Thoracic aorta (tissue), 2 donors: ENCODE results near the gene TMEM106A. TPM values are rescaled to one million over a fixed set of nuclear protein-coding genes. Genes with fewer than 3 reads are reported as not detected.
"Not testable (repeated sequence)": the region's sequence is repeated elsewhere in the genome, so short reads cannot be mapped to it uniquely, and the experiment has no call there.

Source experiments
- ATAC-seq: fragments of 150-250 bp; one replicate; pipeline ENCODE4 v1.8.0; 2017; ENCODE audit warnings: low read depth; ENCODE audit not compliant: insufficient number of reproducible peaks, low FRiP score
- DNase-seq: peaks from one replicate; pipeline ENCODE4 v3.0.0-alpha.2; 2020; ENCODE audit warnings: low spot score
- H3K27ac ChIP-seq, 2 donors: fragments of 200-600 bp; sonication (generic); 1 replicate in 1 of 2; 2 replicates in 1 of 2; pipeline ENCODE4 v1.5.1; 2016; ENCODE audit warnings: mild to moderate bottlenecking in 2 of 2, moderate library complexity in 2 of 2
- H3K27me3 ChIP-seq: fragments of 200-600 bp; sonication (generic); replicated peaks from 2 replicates; pipeline ENCODE4 v1.6.0; 2016; ENCODE audit warnings: mild to moderate bottlenecking; ENCODE audit not compliant: insufficient read depth
- H3K36me3 ChIP-seq: fragments of 200-600 bp; sonication (generic); one replicate; pipeline ENCODE4 v1.5.1; 2016
- H3K4me1 ChIP-seq, 2 donors: fragments of 200-600 bp; sonication (generic); 1 replicate in 1 of 2; 2 replicates in 1 of 2; pipeline versions ENCODE4 v1.5.1 to v1.6.0; 2016; ENCODE audit warnings: low read depth in 2 of 2, mild to moderate bottlenecking in 1 of 2; ENCODE audit not compliant: control insufficient read depth in 1 of 2
- H3K4me3 ChIP-seq: fragments of 200-600 bp; sonication (generic); 2 replicates; pipeline ENCODE4 v1.5.1; 2016; ENCODE audit warnings: mild to moderate bottlenecking
- H3K9me3 ChIP-seq: fragments of 200-600 bp; sonication (generic); 2 replicates; pipeline ENCODE4 v1.5.1; 2016
- total RNA-seq, 2 donors: library from RNA; depleted of rRNA; stranded (reverse); fragments of >200 nt; gene quantifications; one replicate each; pipeline versions ENCODE4 v1.1.0 to v1.2.3, GENCODE V29; 2016
- TF ChIP-seq, protein P1 (sequence below): fragments of 200-600 bp; sonication (generic); IDR thresholded peaks from one replicate; pipeline ENCODE4 v1.5.1; 2019; ENCODE audit warnings: antibody characterized with exemption

Gene TMEM106A
- total RNA-seq, 2 donors from 2014 or later = 17.3 to 22.5 TPM

DNA sequence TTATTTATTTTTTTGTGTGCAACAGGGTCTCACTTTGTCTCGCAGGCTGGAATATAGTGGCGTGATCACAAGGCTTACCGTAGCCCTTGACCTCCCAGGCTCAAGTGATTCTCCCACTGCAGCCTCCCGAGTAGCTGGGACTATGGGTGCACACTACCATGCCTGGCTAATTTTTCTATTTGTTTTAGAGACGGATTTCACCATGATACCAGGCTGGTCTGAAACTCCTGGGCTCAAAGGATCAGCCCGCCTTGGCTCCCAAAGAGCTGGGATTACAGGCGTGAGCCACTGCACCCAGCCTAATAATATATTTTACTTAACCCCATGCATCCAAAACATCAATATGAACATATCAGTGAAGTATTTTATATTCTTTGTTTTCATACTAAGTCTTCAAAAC is 14.7 kb downstream of the TMEM106A start:
- TF ChIP-seq, protein P1, sequence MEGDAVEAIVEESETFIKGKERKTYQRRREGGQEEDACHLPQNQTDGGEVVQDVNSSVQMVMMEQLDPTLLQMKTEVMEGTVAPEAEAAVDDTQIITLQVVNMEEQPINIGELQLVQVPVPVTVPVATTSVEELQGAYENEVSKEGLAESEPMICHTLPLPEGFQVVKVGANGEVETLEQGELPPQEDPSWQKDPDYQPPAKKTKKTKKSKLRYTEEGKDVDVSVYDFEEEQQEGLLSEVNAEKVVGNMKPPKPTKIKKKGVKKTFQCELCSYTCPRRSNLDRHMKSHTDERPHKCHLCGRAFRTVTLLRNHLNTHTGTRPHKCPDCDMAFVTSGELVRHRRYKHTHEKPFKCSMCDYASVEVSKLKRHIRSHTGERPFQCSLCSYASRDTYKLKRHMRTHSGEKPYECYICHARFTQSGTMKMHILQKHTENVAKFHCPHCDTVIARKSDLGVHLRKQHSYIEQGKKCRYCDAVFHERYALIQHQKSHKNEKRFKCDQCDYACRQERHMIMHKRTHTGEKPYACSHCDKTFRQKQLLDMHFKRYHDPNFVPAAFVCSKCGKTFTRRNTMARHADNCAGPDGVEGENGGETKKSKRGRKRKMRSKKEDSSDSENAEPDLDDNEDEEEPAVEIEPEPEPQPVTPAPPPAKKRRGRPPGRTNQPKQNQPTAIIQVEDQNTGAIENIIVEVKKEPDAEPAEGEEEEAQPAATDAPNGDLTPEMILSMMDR = no peak
- Histone ChIP-seq H3K4me3 (no peak overlapping the region), H3K27ac (no peak overlapping the region), H3K4me1 (no peaks in the 10 kb centered on the region), H3K9me3 (no peaks in the 10 kb centered on the region), H3K27me3 (no peaks in the 10 kb centered on the region), H3K36me3 (no peaks in the 10 kb centered on the region)
- DNase-seq (no peak), ATAC-seq (no peak)

DNA sequence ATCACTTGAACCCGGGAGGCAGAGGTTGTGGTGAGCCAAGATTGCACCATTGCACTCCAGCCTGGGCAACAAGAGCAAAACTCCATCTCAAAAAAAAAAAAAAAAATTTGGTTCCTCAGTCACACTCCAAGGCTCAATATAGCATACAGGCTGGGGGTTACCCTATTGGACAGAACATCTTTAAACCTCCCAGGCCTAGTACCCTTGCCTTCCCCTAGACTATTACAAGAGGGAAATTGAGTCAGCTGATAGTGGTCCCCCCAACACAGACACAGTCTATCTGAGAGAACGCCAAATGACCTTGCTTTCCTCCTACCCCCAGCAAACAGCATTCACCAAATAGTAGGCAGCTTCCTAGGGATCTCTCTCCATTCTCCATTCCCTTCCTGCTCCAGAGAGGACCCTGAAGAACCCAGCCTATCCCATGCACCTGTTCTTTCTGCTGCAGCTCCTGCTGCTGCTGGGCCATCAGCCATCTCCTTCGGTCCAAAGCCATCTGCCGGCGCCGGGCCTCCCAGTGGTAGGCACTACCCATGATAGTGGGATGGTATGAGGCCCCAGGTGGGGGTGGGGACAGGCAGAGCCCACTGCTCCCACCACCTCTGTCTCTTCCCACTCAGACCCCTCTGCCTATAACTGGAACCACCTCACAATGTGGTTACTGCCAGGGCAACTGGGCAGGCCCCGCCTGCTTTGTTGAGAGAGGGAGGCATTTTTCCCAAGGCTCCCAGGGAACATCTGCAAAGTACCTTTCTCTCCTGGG is 16.5 kb downstream of the TMEM106A start, which contains the start of gene CCDC200:
TSS of gene CCDC200 (minus strand) at position 604 of the 763 bp plus-strand sequence. CDS start at position 535, 69 bp downstream.
- not testable (repeated sequence) for H3K27me3 ChIP-seq, DNase-seq, H3K4me1 ChIP-seq, ATAC-seq, H3K36me3 ChIP-seq, H3K27ac ChIP-seq, H3K9me3 ChIP-seq, H3K4me3 ChIP-seq

DNA sequence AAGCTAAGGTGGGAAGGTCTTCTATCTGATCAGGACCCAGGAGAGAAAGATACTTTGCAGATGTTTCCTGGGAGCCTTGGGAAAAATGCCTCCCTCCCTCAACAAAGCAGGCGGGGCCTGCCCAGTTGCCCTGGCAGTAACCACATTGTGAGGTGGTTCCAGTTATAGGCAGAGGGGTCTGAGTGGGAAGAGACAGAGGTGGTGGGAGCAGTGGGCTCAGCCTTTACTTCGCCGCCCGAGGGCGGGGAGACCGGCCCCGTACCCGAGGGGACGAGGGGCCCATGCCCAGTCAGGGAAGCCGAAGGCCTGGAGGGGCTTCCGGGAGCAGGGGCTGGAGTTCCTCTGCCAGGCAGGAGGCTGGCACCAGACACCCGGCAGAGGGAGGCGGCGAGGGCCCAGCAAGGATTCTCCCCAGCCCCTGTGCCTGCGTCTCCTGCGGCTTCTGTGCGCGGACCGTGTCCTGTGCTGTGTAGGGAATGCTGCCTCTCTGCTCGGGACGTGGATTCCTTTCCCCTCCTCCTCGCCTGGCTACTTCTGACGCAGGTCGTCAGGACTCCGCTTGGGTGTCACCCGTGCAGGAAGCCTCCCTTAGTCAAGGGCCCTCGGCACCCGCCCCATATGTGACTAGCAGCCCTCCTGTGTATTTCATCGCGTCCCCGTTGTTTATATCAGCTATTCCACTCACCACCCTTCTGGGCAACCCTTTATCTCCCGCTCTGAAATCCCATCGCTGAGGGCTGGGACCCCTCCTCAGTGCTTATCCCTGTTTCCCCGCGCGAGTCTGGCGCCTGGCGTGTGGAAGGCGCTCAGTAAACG is 19.7 kb downstream of the TMEM106A start:
- peak overlapping the region in 1 of 2 donors; percentile 49 for H3K27ac ChIP-seq
- H3K9me3 ChIP-seq, H3K36me3 ChIP-seq, H3K4me1 ChIP-seq, DNase-seq, H3K27me3 ChIP-seq, ATAC-seq: not testable (repeated sequence)
- H3K4me3 ChIP-seq = peak overlapping the region; percentile 58

GRCh38 chr17:43232021-43232699 is 20.5 kb downstream of the TMEM106A start:
- peak overlapping the region; percentile 42 for H3K4me3 ChIP-seq
- ATAC-seq, H3K27me3 ChIP-seq, H3K4me1 ChIP-seq, H3K9me3 ChIP-seq, H3K36me3 ChIP-seq, H3K27ac ChIP-seq: not testable (repeated sequence)
- DNase-seq = peak; percentile 24

- DNase-seq, H3K4me3 ChIP-seq, H3K27ac ChIP-seq, H3K9me3 ChIP-seq, H3K4me1 ChIP-seq, H3K36me3 ChIP-seq, ATAC-seq, H3K27me3 ChIP-seq: not testable (repeated sequence)
Observed at GRCh38 chr17:43233263-43233662, 21.6 kb downstream of the TMEM106A start.

- H3K36me3 ChIP-seq, ATAC-seq, H3K9me3 ChIP-seq, H3K4me1 ChIP-seq, H3K27ac ChIP-seq, DNase-seq, H3K4me3 ChIP-seq, H3K27me3 ChIP-seq: not testable (repeated sequence)
Observed at GRCh38 chr17:43233877-43234276, 22.2 kb downstream of the TMEM106A start, which contains the start of gene RNU2-1. Gene RNU2-1, minus strand, starts transcription at chr17:43233977.

GRCh38 chr17:43239597-43239996 is 27.9 kb downstream of the TMEM106A start:
- not testable (repeated sequence) for H3K4me1 ChIP-seq, H3K36me3 ChIP-seq, ATAC-seq, DNase-seq, H3K9me3 ChIP-seq, H3K27ac ChIP-seq, H3K4me3 ChIP-seq, H3K27me3 ChIP-seq

GRCh38 chr17:43240596-43241352 is 29.1 kb downstream of the TMEM106A start:
- H3K4me1 ChIP-seq, ATAC-seq, H3K27me3 ChIP-seq, H3K27ac ChIP-seq, H3K4me3 ChIP-seq, H3K9me3 ChIP-seq, H3K36me3 ChIP-seq, DNase-seq: not testable (repeated sequence)

DNA sequence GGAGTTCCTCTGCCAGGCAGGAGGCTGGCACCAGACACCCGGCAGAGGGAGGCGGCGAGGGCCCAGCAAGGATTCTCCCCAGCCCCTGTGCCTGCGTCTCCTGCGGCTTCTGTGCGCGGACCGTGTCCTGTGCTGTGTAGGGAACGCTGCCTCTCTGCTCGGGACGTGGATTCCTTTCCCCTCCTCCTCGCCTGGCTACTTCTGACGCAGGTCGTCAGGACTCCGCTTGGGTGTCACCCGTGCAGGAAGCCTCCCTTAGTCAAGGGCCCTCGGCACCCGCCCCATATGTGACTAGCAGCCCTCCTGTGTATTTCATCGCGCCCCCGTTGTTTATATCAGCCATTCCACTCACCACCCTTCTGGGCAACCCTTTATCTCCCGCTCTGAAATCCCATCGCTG is 34.8 kb downstream of the TMEM106A start:
- not testable (repeated sequence) for ATAC-seq, H3K4me1 ChIP-seq, H3K9me3 ChIP-seq, H3K4me3 ChIP-seq, H3K27me3 ChIP-seq, H3K36me3 ChIP-seq, H3K27ac ChIP-seq, DNase-seq
